ENCODE data around the gene TXNDC11.

DNA sequence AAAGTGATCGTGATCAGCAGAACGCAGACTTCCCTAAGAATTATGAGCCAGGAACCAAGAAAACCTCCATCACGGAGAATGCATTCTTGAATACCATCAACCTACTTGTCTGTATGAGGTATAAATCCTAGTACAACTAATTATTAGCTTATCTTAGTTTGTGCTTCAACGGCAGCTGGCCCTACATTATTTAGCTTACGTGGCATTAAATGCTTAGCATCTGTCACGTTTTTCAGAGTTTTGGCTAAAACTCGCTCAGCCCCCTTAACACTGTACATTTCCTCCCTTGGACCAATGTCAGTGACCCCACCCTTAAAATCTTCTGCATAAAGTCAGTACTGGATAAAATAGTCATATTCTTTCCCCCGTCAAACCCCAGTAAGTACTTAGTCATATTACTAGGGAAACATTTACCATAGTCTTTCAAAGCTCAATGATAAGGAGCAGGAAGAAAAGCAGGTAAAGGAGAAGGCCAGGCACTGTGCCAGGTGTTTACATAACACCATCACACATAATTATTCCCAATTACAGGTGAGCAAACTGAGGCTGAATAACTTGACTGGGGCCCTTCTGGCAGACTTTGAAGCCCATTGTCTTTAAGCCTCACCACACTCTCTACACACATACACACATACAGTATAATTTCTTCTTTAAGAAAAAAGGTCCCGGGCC, 16.6 kb upstream of the TXNDC11 start:
- no peak for TF ChIP-seq EZH2 (IDR thresholded peaks at IDR 0.05; ENCODE audit: borderline replicate concordance, low read depth, low read length, poor library complexity, severe bottlenecking)
- TF ChIP-seq, protein P1, sequence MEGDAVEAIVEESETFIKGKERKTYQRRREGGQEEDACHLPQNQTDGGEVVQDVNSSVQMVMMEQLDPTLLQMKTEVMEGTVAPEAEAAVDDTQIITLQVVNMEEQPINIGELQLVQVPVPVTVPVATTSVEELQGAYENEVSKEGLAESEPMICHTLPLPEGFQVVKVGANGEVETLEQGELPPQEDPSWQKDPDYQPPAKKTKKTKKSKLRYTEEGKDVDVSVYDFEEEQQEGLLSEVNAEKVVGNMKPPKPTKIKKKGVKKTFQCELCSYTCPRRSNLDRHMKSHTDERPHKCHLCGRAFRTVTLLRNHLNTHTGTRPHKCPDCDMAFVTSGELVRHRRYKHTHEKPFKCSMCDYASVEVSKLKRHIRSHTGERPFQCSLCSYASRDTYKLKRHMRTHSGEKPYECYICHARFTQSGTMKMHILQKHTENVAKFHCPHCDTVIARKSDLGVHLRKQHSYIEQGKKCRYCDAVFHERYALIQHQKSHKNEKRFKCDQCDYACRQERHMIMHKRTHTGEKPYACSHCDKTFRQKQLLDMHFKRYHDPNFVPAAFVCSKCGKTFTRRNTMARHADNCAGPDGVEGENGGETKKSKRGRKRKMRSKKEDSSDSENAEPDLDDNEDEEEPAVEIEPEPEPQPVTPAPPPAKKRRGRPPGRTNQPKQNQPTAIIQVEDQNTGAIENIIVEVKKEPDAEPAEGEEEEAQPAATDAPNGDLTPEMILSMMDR (conservative IDR thresholded peaks at IDR 0.05; ENCODE audit: low read depth, low read length): no peak
